Stimulated activated CD4-positive, alpha-beta T cell treated with anti-CD3 and anti-CD28 coated beads, Interleukin-1b, Interleukin-23, amount 100 ng/mL, for 24 hours (primary cell): ENCODE data around the gene FZD2.
"Not testable (repeated sequence)": the region's sequence is repeated elsewhere in the genome, so short reads cannot be mapped to it uniquely, and the experiment has no call there.

Experiments used
- DNase-seq, 4 experiments: peaks; one replicate each; pipeline ENCODE4 v3.0.0-alpha.2; 2020; ENCODE audit warnings: low read depth in 4 of 4, low spot score in 1 of 4

FZD2 gene

GRCh38 chr17:44546671-44547606 lies 10.3 kb upstream of the FZD2 start:
- no peak for DNase-seq

- no peak for DNase-seq
Measured at GRCh38 chr17:44547625-44548267, 9.5 kb upstream of the FZD2 start.

GRCh38 chr17:44548376-44549230 lies 8.7 kb upstream of the FZD2 start:
- no peak for DNase-seq

DNA sequence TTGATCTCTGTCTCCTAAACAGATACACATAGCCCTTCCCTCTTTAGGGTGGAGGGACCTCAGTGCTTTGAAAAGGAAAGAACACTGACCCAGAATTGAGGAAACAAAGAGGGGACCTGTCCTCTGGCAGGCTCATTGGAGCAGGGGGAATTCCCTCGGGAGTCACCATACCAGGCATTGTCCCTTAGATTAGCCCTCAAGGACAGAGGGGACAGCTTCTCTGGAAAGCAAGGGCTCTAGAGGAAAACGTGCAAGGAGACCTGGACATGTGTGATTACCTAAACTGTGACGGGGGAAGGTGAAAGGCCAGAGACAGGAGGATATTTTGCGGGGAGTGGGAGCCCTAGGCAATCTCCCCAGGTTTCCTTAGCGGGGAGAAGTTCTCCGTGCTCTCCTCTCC lies 7.6 kb upstream of the FZD2 start:
- no peak for DNase-seq

DNA sequence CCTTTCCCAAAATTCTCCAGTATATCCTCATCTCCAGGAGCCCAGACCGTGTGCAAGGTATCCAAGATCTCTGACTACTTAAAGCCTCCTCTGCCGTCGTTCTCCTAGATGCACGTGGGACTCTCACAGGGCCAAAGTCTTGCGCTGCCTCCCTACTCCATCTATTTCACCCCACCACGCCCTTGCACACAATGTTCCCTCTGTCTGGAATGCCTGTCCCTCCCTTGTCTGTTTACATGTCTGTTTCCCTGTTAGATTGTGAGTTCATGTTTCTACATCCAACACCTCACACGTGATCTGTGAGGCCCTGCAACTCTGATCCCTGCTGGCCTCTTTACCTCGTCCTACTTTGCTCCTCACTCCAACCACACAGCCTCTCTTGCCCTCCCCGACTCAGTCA lies 4.9 kb upstream of the FZD2 start:
- DNase-seq, result no peak

- DNase-seq, result no peak
Measured at GRCh38 chr17:44555099-44555498, 2.2 kb upstream of the FZD2 start.

- no peak for DNase-seq
Measured at GRCh38 chr17:44556166-44556831, 985 bp upstream of the FZD2 start.

DNA sequence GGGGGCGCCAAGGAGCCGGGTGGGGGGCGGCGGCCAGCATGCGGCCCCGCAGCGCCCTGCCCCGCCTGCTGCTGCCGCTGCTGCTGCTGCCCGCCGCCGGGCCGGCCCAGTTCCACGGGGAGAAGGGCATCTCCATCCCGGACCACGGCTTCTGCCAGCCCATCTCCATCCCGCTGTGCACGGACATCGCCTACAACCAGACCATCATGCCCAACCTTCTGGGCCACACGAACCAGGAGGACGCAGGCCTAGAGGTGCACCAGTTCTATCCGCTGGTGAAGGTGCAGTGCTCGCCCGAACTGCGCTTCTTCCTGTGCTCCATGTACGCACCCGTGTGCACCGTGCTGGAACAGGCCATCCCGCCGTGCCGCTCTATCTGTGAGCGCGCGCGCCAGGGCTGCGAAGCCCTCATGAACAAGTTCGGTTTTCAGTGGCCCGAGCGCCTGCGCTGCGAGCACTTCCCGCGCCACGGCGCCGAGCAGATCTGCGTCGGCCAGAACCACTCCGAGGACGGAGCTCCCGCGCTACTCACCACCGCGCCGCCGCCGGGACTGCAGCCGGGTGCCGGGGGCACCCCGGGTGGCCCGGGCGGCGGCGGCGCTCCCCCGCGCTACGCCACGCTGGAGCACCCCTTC lies 484 bp downstream of the FZD2 start:
- peak in 1 of 4 experiments; percentile 19 for DNase-seq

DNA sequence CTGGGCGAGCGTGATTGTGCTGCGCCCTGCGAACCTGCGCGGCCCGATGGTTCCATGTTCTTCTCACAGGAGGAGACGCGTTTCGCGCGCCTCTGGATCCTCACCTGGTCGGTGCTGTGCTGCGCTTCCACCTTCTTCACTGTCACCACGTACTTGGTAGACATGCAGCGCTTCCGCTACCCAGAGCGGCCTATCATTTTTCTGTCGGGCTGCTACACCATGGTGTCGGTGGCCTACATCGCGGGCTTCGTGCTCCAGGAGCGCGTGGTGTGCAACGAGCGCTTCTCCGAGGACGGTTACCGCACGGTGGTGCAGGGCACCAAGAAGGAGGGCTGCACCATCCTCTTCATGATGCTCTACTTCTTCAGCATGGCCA lies 1.0 kb downstream of the FZD2 start:
- DNase-seq, result no peak

GRCh38 chr17:44558710-44559633 lies 1.7 kb downstream of the FZD2 start:
- DNase-seq, result no peak

DNA sequence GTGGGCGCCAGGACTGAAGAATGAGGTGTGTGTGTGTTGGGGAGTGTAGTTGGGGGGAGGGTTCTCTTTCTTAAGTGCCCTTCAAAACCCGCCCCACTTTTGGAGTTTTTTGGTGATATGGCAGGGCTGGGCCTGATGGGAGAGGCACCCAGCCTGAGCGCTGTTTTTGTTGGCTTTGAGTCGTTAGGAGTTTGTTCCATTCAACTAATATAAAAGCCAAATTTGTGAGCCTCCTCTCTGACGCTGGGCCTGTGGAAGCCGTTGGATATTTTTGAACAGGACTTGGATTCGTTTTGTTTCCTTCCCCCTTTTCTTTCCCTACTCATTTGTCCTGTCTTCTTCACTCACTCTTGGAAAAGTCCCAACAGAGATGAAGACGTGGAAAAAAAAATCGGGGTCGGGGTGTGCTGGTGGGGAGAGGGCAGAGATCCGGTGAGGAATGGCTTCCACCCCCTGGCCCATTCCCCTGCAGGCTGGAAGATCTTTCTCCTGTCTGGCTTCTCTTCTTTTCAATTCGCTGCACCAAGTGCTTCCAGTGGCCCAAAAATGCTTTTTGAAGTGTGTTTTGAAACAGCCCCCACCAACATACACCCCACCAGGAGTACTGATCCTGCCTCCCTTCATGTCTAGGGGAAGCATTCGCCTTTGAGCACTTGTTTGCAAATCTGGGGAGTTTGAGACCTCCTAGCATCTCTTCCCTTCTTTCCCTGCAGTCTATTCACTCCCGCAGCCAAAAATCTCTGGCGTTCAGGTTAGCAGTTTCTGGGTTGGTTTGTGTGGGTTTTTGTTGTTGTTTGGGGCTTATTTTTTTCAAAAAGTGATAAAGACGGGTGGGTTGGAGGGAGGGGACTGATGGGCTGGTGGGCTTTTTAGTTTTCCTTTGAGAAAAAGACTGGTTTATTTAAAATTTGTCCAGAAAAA lies 2.6 kb downstream of the FZD2 start:
- no peak for DNase-seq

DNA sequence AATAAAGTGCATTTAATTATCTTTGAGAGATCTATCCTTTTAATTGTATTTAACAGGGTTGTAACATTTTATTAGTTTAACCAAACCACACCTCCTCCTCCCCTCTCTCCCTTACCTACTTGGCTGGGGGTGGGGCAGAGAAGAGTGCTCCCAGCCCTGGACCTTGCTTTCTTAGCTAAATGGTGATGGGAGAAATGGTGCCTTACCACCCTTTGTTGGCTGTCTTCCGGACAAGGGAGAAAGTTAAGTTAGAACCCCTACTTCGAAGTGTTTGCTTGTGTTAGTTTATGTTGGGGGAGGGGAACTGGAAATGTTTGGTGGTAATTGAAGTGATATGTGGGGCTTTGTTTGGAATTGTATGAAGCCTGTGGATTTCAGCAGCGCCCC lies 3.9 kb downstream of the FZD2 start:
- DNase-seq, result no peak

GRCh38 chr17:44564429-44564828 lies 7.1 kb downstream of the FZD2 start:
- no peak for DNase-seq

DNA sequence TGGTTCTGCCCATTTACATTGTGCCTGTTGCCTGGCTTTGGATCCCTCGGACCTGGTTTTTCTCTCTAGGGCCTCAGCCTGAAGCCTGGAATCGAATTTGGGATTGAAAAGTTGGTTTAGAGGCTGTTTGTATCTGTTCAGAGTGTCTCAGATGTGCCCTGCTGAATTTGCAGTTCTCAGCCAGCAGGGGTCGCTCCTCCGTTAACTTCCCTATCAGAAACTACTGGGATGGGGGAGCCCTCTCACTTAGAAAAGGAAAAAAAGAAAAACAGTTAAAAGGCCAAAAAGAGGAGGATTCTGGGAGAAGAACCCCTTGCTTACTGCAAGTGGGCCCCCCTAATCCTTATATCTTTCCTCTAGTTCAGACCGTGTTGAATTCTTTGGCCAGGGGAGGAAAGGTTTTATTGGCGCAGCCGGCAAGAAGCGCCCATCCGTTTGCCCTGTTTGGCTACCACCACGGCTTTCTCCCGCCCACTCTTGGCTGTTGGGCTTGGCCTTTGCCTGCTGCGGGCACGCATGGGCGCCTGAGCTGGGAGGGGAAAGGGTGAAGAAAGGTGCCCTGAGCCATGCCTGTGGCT lies 8.7 kb downstream of the FZD2 start:
- DNase-seq, result no peak

- DNase-seq, result not testable (repeated sequence)
Measured at GRCh38 chr17:44568311-44568944, 11.1 kb downstream of the FZD2 start.

GRCh38 chr17:44568945-44569858 lies 11.9 kb downstream of the FZD2 start:
- no peak for DNase-seq

- DNase-seq, result no peak
Measured at GRCh38 chr17:44572801-44573200, 15.5 kb downstream of the FZD2 start.
